CD4-positive, alpha-beta T cell (primary cell): Measurements from ENCODE around the gene ABCA13. TPM values are rescaled to one million over a fixed set of nuclear protein-coding genes. Genes with fewer than 3 reads are reported as not detected.

Experiments
- ATAC-seq: fragments of 200-7000 bp; cut with Tn5 transposase; one replicate; pipeline ENCODE4 v1.10.0; 2022; ENCODE audit warnings: mild to moderate bottlenecking; ENCODE audit not compliant: poor library complexity
- CTCF ChIA-PET: fragments of 350-600 bp; sonication (Branson Sonifier 250); formaldehyde crosslinking; loops from one replicate; lab custom pipeline; 2021; ENCODE audit warnings: antibody characterized with exemption, inconsistent platforms; lab: Charles Lee
- POLR2A ChIA-PET: fragments of 350-600 bp; sonication (Branson Sonifier 250); formaldehyde crosslinking; loops from one replicate; lab custom pipeline; 2021; ENCODE audit warnings: antibody characterized with exemption, inconsistent platforms; lab: Charles Lee
- DNase-seq, 14 experiments: peaks; one replicate each; pipeline ENCODE4 v3.0.0-alpha.2; 2013 to 2020; ENCODE audit warnings: mixed read lengths in 2 of 14
- H3K27ac ChIP-seq, 2 donors: one replicate each; pipeline versions ENCODE4 v1.5.1 to v1.7.0; 2013; ENCODE audit warnings: low read length in 2 of 2, low read depth in 1 of 2, mild to moderate bottlenecking in 1 of 2
- H3K27me3 ChIP-seq, 2 experiments: 1 replicate in 1 of 2; 2 replicates in 1 of 2; pipeline versions ENCODE4 v1.6.1 to v1.7.0; 2013; ENCODE audit warnings: low read length in 2 of 2, control low read depth in 1 of 2, mild to moderate bottlenecking in 1 of 2, moderate library complexity in 1 of 2; ENCODE audit not compliant: insufficient read depth in 2 of 2, control insufficient read depth in 1 of 2
- H3K36me3 ChIP-seq: one replicate; pipeline ENCODE4 v1.6.1; 2013; ENCODE audit warnings: low read length, control low read depth; ENCODE audit not compliant: insufficient read depth
- H3K4me1 ChIP-seq: one replicate; pipeline ENCODE4 v1.6.1; 2013; ENCODE audit warnings: low read length, control low read depth; ENCODE audit not compliant: insufficient read depth
- H3K4me3 ChIP-seq: one replicate; pipeline ENCODE4 v1.5.1; 2013; ENCODE audit warnings: mild to moderate bottlenecking, low read length, moderate library complexity
- H3K9me3 ChIP-seq, 2 experiments: 1 replicate in 1 of 2; 2 replicates in 1 of 2; pipeline versions ENCODE4 v1.6.1 to v1.7.0; 2013; ENCODE audit warnings: low read length in 2 of 2, mild to moderate bottlenecking in 2 of 2, control low read depth in 1 of 2, moderate library complexity in 1 of 2; ENCODE audit not compliant: control insufficient read depth in 1 of 2, insufficient read depth in 1 of 2
- H3K27ac Mint-ChIP-seq: one replicate; pipeline ENCODE4 v1.8.0; 2020; ENCODE audit warnings: mixed read lengths
- H3K27me3 Mint-ChIP-seq: one replicate; pipeline ENCODE4 v1.8.0; 2021; ENCODE audit warnings: mixed read lengths
- H3K36me3 Mint-ChIP-seq: one replicate; pipeline ENCODE4 v1.8.0; 2021; ENCODE audit warnings: low read depth, mixed read lengths
- H3K4me1 Mint-ChIP-seq: one replicate; pipeline ENCODE4 v1.8.0; 2021; ENCODE audit warnings: low read depth, mixed read lengths
- H3K4me3 Mint-ChIP-seq: one replicate; pipeline ENCODE4 v1.8.0; 2020; ENCODE audit warnings: mild to moderate bottlenecking, mixed read lengths
- H3K9me3 Mint-ChIP-seq: one replicate; pipeline ENCODE4 v1.8.0; 2020; ENCODE audit warnings: mixed read lengths
- intact Hi-C, 2 experiments: fragments of 100-400 bp; cut with DNase I in 1 of 2; cut with micrococcal nuclease in 1 of 2; formaldehyde crosslinking; loops; one replicate each; pipeline versions ENCODE4 v1.15.1 to v1.9.0; 2023 to 2025; cut with DNase I, micrococcal nuclease
- total RNA-seq, 174 experiments: library from RNA in 2 of 174; stranded (reverse) in 2 of 174; gene quantifications; one replicate each; pipeline ENCODE4 v1.2.3 and lab custom pipeline; 2021 to 2026
- TF ChIP-seq, protein P1 (sequence below): fragments of 200-600 bp; IDR thresholded peaks from one replicate; pipeline ENCODE4 v1.8.0; 2022; ENCODE audit warnings: antibody characterized with exemption, mild to moderate bottlenecking

The ABCA13 gene
- total RNA-seq, 2 experiments from 2014 or later = not detected

DNA sequence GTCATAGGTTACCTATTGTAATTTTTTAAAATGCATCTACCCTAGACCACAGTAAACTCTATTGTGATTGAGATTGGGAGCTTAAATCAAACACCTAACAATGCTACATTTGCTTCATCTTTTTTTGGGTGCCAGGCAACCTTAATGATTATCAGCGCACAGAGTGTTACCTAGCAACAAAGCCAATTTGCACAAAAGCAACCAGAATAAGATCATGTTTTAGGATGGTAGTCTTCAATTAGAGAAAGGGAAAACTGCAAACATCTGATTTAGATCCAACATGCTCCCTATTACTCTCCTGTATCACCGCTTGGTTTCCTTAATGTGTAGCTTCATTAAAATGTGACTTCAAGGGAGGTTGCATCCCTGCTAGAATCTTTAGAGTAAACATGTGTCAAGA lies 226.9 kb downstream of the ABCA13 start:
- ChIA-PET CTCF (no interaction called here), POLR2A (no interaction called here)
- H3K9me3 ChIP-seq = peaks cover 0 to 5% of the 10 kb centered on the region in 2 experiments
- no peak overlapping the region for H3K4me3 ChIP-seq
- ATAC-seq = no peak
- intact Hi-C loops = no loop called here
- no peaks in the 10 kb centered on the region for H3K27me3 ChIP-seq
- no peak for DNase-seq
- H3K27ac Mint-ChIP-seq = no peak overlapping the region
- H3K9me3 Mint-ChIP-seq = no peaks in the 10 kb centered on the region
- no peaks in the 10 kb centered on the region for H3K36me3 Mint-ChIP-seq
- H3K4me1 ChIP-seq = no peaks in the 10 kb centered on the region
- no peak overlapping the region for H3K4me3 Mint-ChIP-seq
- H3K27ac ChIP-seq = no peak overlapping the region
- no peaks in the 10 kb centered on the region for H3K36me3 ChIP-seq
- no peaks in the 10 kb centered on the region for H3K4me1 Mint-ChIP-seq
- TF ChIP-seq, protein P1, sequence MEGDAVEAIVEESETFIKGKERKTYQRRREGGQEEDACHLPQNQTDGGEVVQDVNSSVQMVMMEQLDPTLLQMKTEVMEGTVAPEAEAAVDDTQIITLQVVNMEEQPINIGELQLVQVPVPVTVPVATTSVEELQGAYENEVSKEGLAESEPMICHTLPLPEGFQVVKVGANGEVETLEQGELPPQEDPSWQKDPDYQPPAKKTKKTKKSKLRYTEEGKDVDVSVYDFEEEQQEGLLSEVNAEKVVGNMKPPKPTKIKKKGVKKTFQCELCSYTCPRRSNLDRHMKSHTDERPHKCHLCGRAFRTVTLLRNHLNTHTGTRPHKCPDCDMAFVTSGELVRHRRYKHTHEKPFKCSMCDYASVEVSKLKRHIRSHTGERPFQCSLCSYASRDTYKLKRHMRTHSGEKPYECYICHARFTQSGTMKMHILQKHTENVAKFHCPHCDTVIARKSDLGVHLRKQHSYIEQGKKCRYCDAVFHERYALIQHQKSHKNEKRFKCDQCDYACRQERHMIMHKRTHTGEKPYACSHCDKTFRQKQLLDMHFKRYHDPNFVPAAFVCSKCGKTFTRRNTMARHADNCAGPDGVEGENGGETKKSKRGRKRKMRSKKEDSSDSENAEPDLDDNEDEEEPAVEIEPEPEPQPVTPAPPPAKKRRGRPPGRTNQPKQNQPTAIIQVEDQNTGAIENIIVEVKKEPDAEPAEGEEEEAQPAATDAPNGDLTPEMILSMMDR = no peak
- H3K27me3 Mint-ChIP-seq = no peaks in the 10 kb centered on the region

DNA sequence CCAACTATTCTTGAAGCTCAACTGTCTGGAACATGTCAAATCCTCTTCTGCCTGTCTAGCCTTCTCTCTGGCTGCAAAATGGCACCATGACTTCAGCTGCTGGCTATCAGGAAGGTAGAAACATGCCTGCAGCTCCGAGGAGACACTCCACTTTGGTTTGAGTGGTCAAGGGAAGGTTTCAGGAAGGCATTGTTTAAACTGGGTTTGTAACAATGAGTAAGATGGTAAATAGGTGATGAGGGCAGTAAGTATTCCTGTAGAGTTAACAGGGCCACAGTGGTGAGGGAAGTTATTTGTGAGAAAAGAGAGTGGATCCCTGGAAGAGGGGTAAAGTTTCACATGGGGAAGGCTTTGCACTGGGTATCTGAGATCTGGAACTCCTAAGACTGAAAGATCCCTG lies 231.5 kb downstream of the ABCA13 start:
- Histone ChIP-seq H3K27me3 (no peaks in the 10 kb centered on the region), H3K36me3 (no peaks in the 10 kb centered on the region), H3K27ac (no peak overlapping the region), H3K4me1 (no peaks in the 10 kb centered on the region), H3K4me3 (no peak overlapping the region), H3K9me3 (no peaks in the 10 kb centered on the region)
- ATAC-seq = no peak
- Mint-ChIP-seq H3K27me3 (no peaks in the 10 kb centered on the region), H3K9me3 (no peaks in the 10 kb centered on the region), H3K27ac (no peak overlapping the region), H3K4me3 (no peak overlapping the region), H3K36me3 (no peaks in the 10 kb centered on the region), H3K4me1 (no peaks in the 10 kb centered on the region)
- DNase-seq = no peak
- intact Hi-C loops = no loop called here
- TF ChIP-seq, protein P1 = no peak
- ChIA-PET POLR2A (no interaction called here), CTCF (no interaction called here)

DNA sequence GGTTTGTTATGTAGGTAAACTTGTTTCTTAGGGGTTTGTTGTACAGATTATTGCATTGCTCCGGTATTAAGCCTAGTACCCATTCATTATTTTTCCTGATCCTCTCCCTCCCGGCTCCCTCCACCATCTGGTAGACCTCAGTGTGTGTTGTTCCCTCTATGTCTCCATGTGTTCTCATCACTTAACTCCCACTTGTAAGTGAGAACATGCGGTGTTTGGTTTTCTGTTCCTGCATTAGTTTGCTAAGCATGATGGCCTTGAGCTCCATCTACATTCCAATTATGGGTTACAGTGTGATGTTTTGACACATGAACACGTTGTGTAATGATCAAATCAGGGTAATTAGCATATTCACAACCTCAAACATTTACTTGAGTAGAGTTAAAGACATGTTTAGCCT lies 237.5 kb downstream of the ABCA13 start:
- no peaks in the 10 kb centered on the region for H3K36me3 ChIP-seq
- H3K27me3 Mint-ChIP-seq = no peaks in the 10 kb centered on the region
- CTCF ChIA-PET = no interaction called here
- no peaks in the 10 kb centered on the region for H3K27me3 ChIP-seq
- no peak overlapping the region for H3K4me3 ChIP-seq
- H3K27ac Mint-ChIP-seq = no peak overlapping the region
- TF ChIP-seq, protein P1 = no peak
- POLR2A ChIA-PET = no interaction called here
- no peaks in the 10 kb centered on the region for H3K4me1 ChIP-seq
- intact Hi-C loops = no loop called here
- no peaks in the 10 kb centered on the region for H3K36me3 Mint-ChIP-seq
- no peak overlapping the region for H3K4me3 Mint-ChIP-seq
- no peaks in the 10 kb centered on the region for H3K4me1 Mint-ChIP-seq
- no peak for DNase-seq
- no peaks in the 10 kb centered on the region for H3K9me3 Mint-ChIP-seq
- H3K9me3 ChIP-seq = no peaks in the 10 kb centered on the region
- no peak for ATAC-seq
- H3K27ac ChIP-seq = no peak overlapping the region
